Erythroblast (primary cell): Measurements from ENCODE around the gene GLIS1.
"Not testable (repeated sequence)": the region's sequence is repeated elsewhere in the genome, so short reads cannot be mapped to it uniquely, and the experiment has no call there.

Experiments used
- DNase-seq, 2 experiments: peaks; one replicate each; lab custom pipeline; 2025; lab: John Stamatoyannopoulos, UW
- GATA1 ChIP-seq: IDR thresholded peaks from 2 replicates; pipeline ENCODE4 v1.6.1; 2011; ENCODE audit warnings: low read depth, mild to moderate bottlenecking, control low read depth, low read length, moderate library complexity
- POLR2A ChIP-seq: IDR thresholded peaks from 2 replicates; pipeline ENCODE4 v1.6.1; 2011; ENCODE audit warnings: mild to moderate bottlenecking, low read length

Gene GLIS1

GRCh38 chr1:53659436-53659835 is 79.5 kb downstream of the GLIS1 start:
- TF ChIP-seq POLR2A = no peak
- TF ChIP-seq GATA1 = no peak
- no peak for DNase-seq

- TF ChIP-seq POLR2A = no peak
- no peak for TF ChIP-seq GATA1
- no peak for DNase-seq
These were observed 80.3 kb downstream of the GLIS1 start for GRCh38 chr1:53658489-53659230.

- no peak for DNase-seq
- TF ChIP-seq POLR2A = no peak
- no peak for TF ChIP-seq GATA1
These were observed 81.0 kb downstream of the GLIS1 start for GRCh38 chr1:53657891-53658396.

GRCh38 chr1:53657531-53657805 is 81.5 kb downstream of the GLIS1 start:
- no peak for DNase-seq
- TF ChIP-seq GATA1 (no peak), POLR2A (no peak)

GRCh38 chr1:53656747-53657530 is 82.0 kb downstream of the GLIS1 start:
- no peak for TF ChIP-seq GATA1
- no peak for TF ChIP-seq POLR2A
- DNase-seq = no peak

GRCh38 chr1:53655931-53656746 is 82.8 kb downstream of the GLIS1 start:
- no peak for DNase-seq
- no peak for TF ChIP-seq GATA1
- no peak for TF ChIP-seq POLR2A

- TF ChIP-seq POLR2A (no peak), GATA1 (no peak)
These were observed 84.5 kb downstream of the GLIS1 start for GRCh38 chr1:53654216-53655210.

GRCh38 chr1:53653631-53654030 is 85.3 kb downstream of the GLIS1 start:
- TF ChIP-seq GATA1 (no peak), POLR2A (no peak)
- no peak for DNase-seq

More at GRCh38 chr1:53654216-53655210, 84.5 kb downstream of the GLIS1 start:
- DNase-seq = no peak

GRCh38 chr1:53653200-53653575 is 85.8 kb downstream of the GLIS1 start:
- TF ChIP-seq GATA1 (no peak), POLR2A (no peak)
- no peak for DNase-seq

GRCh38 chr1:53652441-53653199 is 86.3 kb downstream of the GLIS1 start:
- DNase-seq = no peak
- TF ChIP-seq GATA1 (no peak), POLR2A (no peak)

GRCh38 chr1:53651356-53651755 is 87.6 kb downstream of the GLIS1 start:
- TF ChIP-seq GATA1 = no peak
- TF ChIP-seq POLR2A = no peak
- no peak for DNase-seq

- no peak for TF ChIP-seq GATA1
- TF ChIP-seq POLR2A = no peak
- no peak for DNase-seq
These were observed 90.4 kb downstream of the GLIS1 start for GRCh38 chr1:53648516-53648915.

- not testable (repeated sequence) for DNase-seq
These were observed 91.0 kb downstream of the GLIS1 start for GRCh38 chr1:53647915-53648314.
